ENCODE data around the gene TUBB1.
A peak's percentile ranks its signal among the peaks of the same experiment; 100 is the strongest.

TUBB1 gene

GRCh38 chr20:59019217-59019616, at the start of gene TUBB1:
TUBB1 (plus strand) TSS chr20:59019429; CDS start chr20:59019523, 94 bp downstream.
- Mint-ChIP-seq H3K27ac (no peak within 1 kb of the TSS), H3K27me3 (no peaks in the 10 kb centered on the region), H3K9me3 (no peaks in the 10 kb centered on the region), H3K4me1 (peaks cover 36 to 46% of the 10 kb centered on the region in 2 donors), H3K36me3 (peaks cover 28 to 34% of the 10 kb centered on the region in 2 donors), H3K4me3 (no peak within 1 kb of the TSS)
- ATAC-seq (replicated peaks) (no peak), DNase-seq (no peak)

GRCh38 chr20:58969439-58969838, 49.8 kb upstream of the TUBB1 start:
- Mint-ChIP-seq H3K4me1 (peaks cover 11 to 22% of the 10 kb centered on the region in 2 donors), H3K9me3 (peaks cover 1 to 3% of the 10 kb centered on the region in 2 donors)
- DNase-seq = no peak

GRCh38 chr20:58970146-58970545, 49.1 kb upstream of the TUBB1 start:
- peak in 1 of 2 donors; percentile 23 for ATAC-seq (replicated peaks)
- no peaks in the 10 kb centered on the region for H3K27me3 Mint-ChIP-seq
- no peak overlapping the region for H3K4me3 Mint-ChIP-seq
- no peak for DNase-seq
- no peak overlapping the region for H3K27ac Mint-ChIP-seq
- H3K4me1 Mint-ChIP-seq = peaks cover 11 to 23% of the 10 kb centered on the region in 2 donors
- peaks cover 0 to 1% of the 10 kb centered on the region in 2 donors for H3K36me3 Mint-ChIP-seq
- peaks cover 1 to 3% of the 10 kb centered on the region in 2 donors for H3K9me3 Mint-ChIP-seq

More at GRCh38 chr20:58969439-58969838, 49.8 kb upstream of the TUBB1 start:
- Mint-ChIP-seq H3K27ac (no peak overlapping the region), H3K27me3 (no peaks in the 10 kb centered on the region), H3K4me3 (no peak overlapping the region), H3K36me3 (no peaks in the 10 kb centered on the region)
- ATAC-seq (replicated peaks) = no peak

- no peak for DNase-seq
- no peak overlapping the region for H3K4me3 Mint-ChIP-seq
- no peak overlapping the region for H3K27ac Mint-ChIP-seq
- peaks cover 0 to 3% of the 10 kb centered on the region in 2 donors for H3K36me3 Mint-ChIP-seq
- H3K4me1 Mint-ChIP-seq = peaks cover 11 to 27% of the 10 kb centered on the region in 2 donors
- peaks cover 3% of the 10 kb centered on the region in 2 donors for H3K9me3 Mint-ChIP-seq
- no peaks in the 10 kb centered on the region for H3K27me3 Mint-ChIP-seq
- no peak for ATAC-seq (replicated peaks)
Measured at GRCh38 chr20:58971429-58971828, 47.8 kb upstream of the TUBB1 start.

- no peak for ATAC-seq (replicated peaks)
- Mint-ChIP-seq H3K36me3 (peaks cover 2 to 3% of the 10 kb centered on the region in 2 donors), H3K9me3 (peaks cover 5 to 7% of the 10 kb centered on the region in 2 donors), H3K4me3 (no peak overlapping the region), H3K27ac (no peak overlapping the region), H3K4me1 (peaks cover 11 to 33% of the 10 kb centered on the region in 2 donors), H3K27me3 (no peaks in the 10 kb centered on the region)
- DNase-seq = no peak
Measured at GRCh38 chr20:58973179-58973578, 46.0 kb upstream of the TUBB1 start.

GRCh38 chr20:58973866-58974265, 45.4 kb upstream of the TUBB1 start:
- Mint-ChIP-seq H3K4me3 (no peak overlapping the region), H3K36me3 (peaks cover 2 to 3% of the 10 kb centered on the region in 2 donors), H3K4me1 (peaks cover 17 to 40% of the 10 kb centered on the region in 2 donors), H3K27me3 (no peaks in the 10 kb centered on the region), H3K27ac (peak overlapping the region; percentile 14), H3K9me3 (peaks cover 5 to 7% of the 10 kb centered on the region in 2 donors)
- ATAC-seq (replicated peaks) = no peak
- no peak for DNase-seq

- peaks cover 2 to 3% of the 10 kb centered on the region in 2 donors for H3K36me3 Mint-ChIP-seq
- no peaks in the 10 kb centered on the region for H3K27me3 Mint-ChIP-seq
- H3K4me3 Mint-ChIP-seq = no peak overlapping the region
- ATAC-seq (replicated peaks) (no peak), DNase-seq (no peak)
- H3K4me1 Mint-ChIP-seq = peaks cover 11 to 35% of the 10 kb centered on the region in 2 donors
- H3K27ac Mint-ChIP-seq = no peak overlapping the region
- peaks cover 4 to 5% of the 10 kb centered on the region in 2 donors for H3K9me3 Mint-ChIP-seq
Measured at GRCh38 chr20:58975353-58975752, 43.9 kb upstream of the TUBB1 start.

GRCh38 chr20:58976061-58976730, 43.0 kb upstream of the TUBB1 start:
- H3K4me3 Mint-ChIP-seq = no peak overlapping the region
- peaks cover 11 to 33% of the 10 kb centered on the region in 2 donors for H3K4me1 Mint-ChIP-seq
- DNase-seq (no peak), ATAC-seq (replicated peaks) (peak; percentile 29 to 53)
- peaks cover 2 to 3% of the 10 kb centered on the region in 2 donors for H3K36me3 Mint-ChIP-seq
- peaks cover 4 to 5% of the 10 kb centered on the region in 2 donors for H3K9me3 Mint-ChIP-seq
- no peaks in the 10 kb centered on the region for H3K27me3 Mint-ChIP-seq
- H3K27ac Mint-ChIP-seq = peak overlapping the region; percentile 5

- Mint-ChIP-seq H3K36me3 (peaks cover 4 to 9% of the 10 kb centered on the region in 2 donors), H3K27me3 (no peaks in the 10 kb centered on the region), H3K4me1 (peaks cover 19 to 42% of the 10 kb centered on the region in 2 donors), H3K9me3 (peaks cover 5 to 8% of the 10 kb centered on the region in 2 donors), H3K27ac (no peak overlapping the region), H3K4me3 (no peak overlapping the region)
- ATAC-seq (replicated peaks) = no peak
- DNase-seq = no peak
Measured at GRCh38 chr20:58978351-58979190, 40.7 kb upstream of the TUBB1 start.

GRCh38 chr20:58980711-58981627, 38.3 kb upstream of the TUBB1 start, which contains the start of gene NELFCD:
NELFCD (plus strand) TSS chr20:58981256; CDS start chr20:58981310, 54 bp downstream.
- peak; percentile 85 to 88 for ATAC-seq (replicated peaks)
- H3K4me1 Mint-ChIP-seq = peaks cover 30 to 52% of the 10 kb centered on the region in 2 donors

GRCh38 chr20:58981628-58982364, 37.4 kb upstream of the TUBB1 start:
- H3K27me3 Mint-ChIP-seq = no peaks in the 10 kb centered on the region
- H3K4me3 Mint-ChIP-seq = peak overlapping the region; percentile 89 to 92
- DNase-seq (peak; percentile 9), ATAC-seq (replicated peaks) (peak; percentile 20 to 33)
- H3K4me1 Mint-ChIP-seq = peaks cover 30 to 48% of the 10 kb centered on the region in 2 donors
- H3K27ac Mint-ChIP-seq = peak overlapping the region; percentile 94
- peaks cover 0 to 5% of the 10 kb centered on the region in 2 donors for H3K9me3 Mint-ChIP-seq
- peaks cover 9 to 22% of the 10 kb centered on the region in 2 donors for H3K36me3 Mint-ChIP-seq

More at GRCh38 chr20:58980711-58981627, 38.3 kb upstream of the TUBB1 start, which contains the start of gene NELFCD:
- peak; percentile 82 for DNase-seq
- H3K9me3 Mint-ChIP-seq = peaks cover 2 to 8% of the 10 kb centered on the region in 2 donors
- no peaks in the 10 kb centered on the region for H3K27me3 Mint-ChIP-seq
- peak within 1 kb of the TSS; percentile 89 to 92 for H3K4me3 Mint-ChIP-seq
- peak within 1 kb of the TSS; percentile 94 for H3K27ac Mint-ChIP-seq
- H3K36me3 Mint-ChIP-seq = peaks cover 7 to 19% of the 10 kb centered on the region in 2 donors

GRCh38 chr20:58982406-58983114, 36.7 kb upstream of the TUBB1 start:
- Mint-ChIP-seq H3K9me3 (peaks cover 0 to 3% of the 10 kb centered on the region in 2 donors), H3K4me3 (peak overlapping the region; percentile 89 to 92), H3K4me1 (peaks cover 33 to 46% of the 10 kb centered on the region in 2 donors), H3K27me3 (no peaks in the 10 kb centered on the region), H3K27ac (peak overlapping the region; percentile 83), H3K36me3 (peaks cover 12 to 29% of the 10 kb centered on the region in 2 donors)
- no peak for ATAC-seq (replicated peaks)
- DNase-seq = no peak
